ENCODE results near the gene TENT5C.

GRCh38 chr1:117605774-117606648 lies at the start of gene TENT5C:
- peak; percentile 77 for TF ChIP-seq POLR2A (IDR thresholded peaks at IDR 0.05)
- peak in 1 of 3 donors; percentile 7 for TF ChIP-seq CTCF (IDR thresholded peaks at IDR 0.05)

All from breast epithelium (tissue), 3 donors.